Upper lobe of right lung (tissue), 1 donor: ENCODE data around the gene FCN2. TPM values are rescaled to one million over a fixed set of nuclear protein-coding genes. Genes with fewer than 3 reads are reported as not detected.

ENCODE experiments used
- ATAC-seq: fragments of 200-7000 bp; cut with Tn5 transposase; one replicate; pipeline ENCODE4 v1.9.1; 2020; ENCODE audit warnings: mild to moderate bottlenecking, moderate library complexity
- DNase-seq: peaks from one replicate; pipeline ENCODE4 v3.0.0-alpha.2; 2020
- H3K27ac ChIP-seq: fragments of 200-600 bp; one replicate; pipeline ENCODE4 v1.8.0; 2022
- H3K27me3 ChIP-seq: fragments of 200-600 bp; one replicate; pipeline ENCODE4 v1.8.0; 2022; ENCODE audit warnings: mild to moderate bottlenecking
- H3K36me3 ChIP-seq: fragments of 200-600 bp; one replicate; pipeline ENCODE4 v1.8.0; 2022
- H3K4me1 ChIP-seq: fragments of 200-600 bp; one replicate; pipeline ENCODE4 v1.8.0; 2022
- H3K4me3 ChIP-seq: fragments of 200-600 bp; one replicate; pipeline ENCODE4 v1.8.0; 2022; ENCODE audit warnings: mild to moderate bottlenecking
- H3K9me3 ChIP-seq: fragments of 200-600 bp; one replicate; pipeline ENCODE4 v1.8.0; 2022
- CTCF ChIP-seq: fragments of 200-600 bp; IDR thresholded peaks from one replicate; pipeline ENCODE4 v1.8.0; 2022; ENCODE audit warnings: antibody characterized with exemption
- intact Hi-C: fragments of 100-400 bp; cut with DNase I; formaldehyde crosslinking; loops from one replicate; pipeline ENCODE4 v1.11.0; 2022
- total RNA-seq: library from RNA; stranded (reverse); fragmentation: NEBNext Ultra II Directional; extraction: Animal tissue kit (Norgen Biotek cat#: 25700); gene quantifications from one replicate; pipeline ENCODE4 v1.2.1, GENCODE V29; 2021
- donor health status: DM: no; HTN: yes; CAD: no; lungs with severe emphysema.

FCN2 gene
- total RNA-seq, 1 donor from 2014 or later = not detected

- no peak overlapping the region for H3K27ac ChIP-seq
- no peak overlapping the region for H3K4me3 ChIP-seq
- no peaks in the 10 kb centered on the region for H3K4me1 ChIP-seq
- H3K27me3 ChIP-seq = no peaks in the 10 kb centered on the region
- DNase-seq = no peak
- no peak for TF ChIP-seq CTCF
- H3K9me3 ChIP-seq = no peaks in the 10 kb centered on the region
- no peak for ATAC-seq
- no peaks in the 10 kb centered on the region for H3K36me3 ChIP-seq
- intact Hi-C loops = no loop called here
Observed at GRCh38 chr9:134882204-134882785, 1.7 kb downstream of the FCN2 start.

- Histone ChIP-seq H3K4me3 (no peak overlapping the region), H3K27ac (no peak overlapping the region), H3K27me3 (no peaks in the 10 kb centered on the region), H3K4me1 (no peaks in the 10 kb centered on the region), H3K36me3 (no peaks in the 10 kb centered on the region), H3K9me3 (no peaks in the 10 kb centered on the region)
- no peak for DNase-seq
- no peak for ATAC-seq
- intact Hi-C loops = no loop called here
- no peak for TF ChIP-seq CTCF
Observed at GRCh38 chr9:134883040-134883782, 2.6 kb downstream of the FCN2 start.

- Histone ChIP-seq H3K27ac (no peak overlapping the region), H3K27me3 (no peaks in the 10 kb centered on the region), H3K4me3 (no peak overlapping the region), H3K4me1 (no peaks in the 10 kb centered on the region), H3K9me3 (no peaks in the 10 kb centered on the region), H3K36me3 (no peaks in the 10 kb centered on the region)
- ATAC-seq (no peak), DNase-seq (no peak)
- no peak for TF ChIP-seq CTCF
- intact Hi-C loops = no loop called here
Observed at GRCh38 chr9:134884492-134884891, 3.9 kb downstream of the FCN2 start.

- Histone ChIP-seq H3K9me3 (no peaks in the 10 kb centered on the region), H3K36me3 (no peaks in the 10 kb centered on the region), H3K27me3 (no peaks in the 10 kb centered on the region), H3K27ac (no peak overlapping the region), H3K4me1 (no peaks in the 10 kb centered on the region), H3K4me3 (no peak overlapping the region)
- no peak for TF ChIP-seq CTCF
- intact Hi-C loops = no loop called here
- DNase-seq = peak; percentile 45
- ATAC-seq = no peak
Observed at GRCh38 chr9:134885001-134885678, 4.5 kb downstream of the FCN2 start.

GRCh38 chr9:134885679-134886412, 5.2 kb downstream of the FCN2 start:
- ATAC-seq = no peak
- intact Hi-C loops = no loop called here
- H3K4me3 ChIP-seq = no peak overlapping the region
- no peaks in the 10 kb centered on the region for H3K27me3 ChIP-seq
- no peaks in the 10 kb centered on the region for H3K9me3 ChIP-seq
- no peak for TF ChIP-seq CTCF
- no peak overlapping the region for H3K27ac ChIP-seq
- peak; percentile 52 for DNase-seq
- no peaks in the 10 kb centered on the region for H3K4me1 ChIP-seq
- no peaks in the 10 kb centered on the region for H3K36me3 ChIP-seq
